Fibroblast of lung (primary cell): ENCODE measurements around the gene BTK. TPM values are rescaled to one million over a fixed set of nuclear protein-coding genes. Genes with fewer than 3 reads are reported as not detected.

Source experiments
- DNase-seq, 2 donors: peaks; one replicate each; pipeline versions ENCODE4 v3.0.0 to v3.0.0-alpha.2; 2010; ENCODE audit warnings: low read depth in 2 of 2
- H2AFZ ChIP-seq: 2 replicates; pipeline ENCODE4 v1.5.1; 2012; ENCODE audit warnings: low read length, control low read depth, inconsistent platforms
- H3K27ac ChIP-seq: 2 replicates; pipeline ENCODE4 v1.5.1; 2011; ENCODE audit warnings: low read length, control low read depth; ENCODE audit not compliant: insufficient read depth
- H3K27me3 ChIP-seq: 2 replicates; pipeline ENCODE4 v1.5.1; 2011; ENCODE audit warnings: mild to moderate bottlenecking, low read length; ENCODE audit not compliant: control insufficient read depth, insufficient read depth
- H3K36me3 ChIP-seq: 2 replicates; pipeline ENCODE4 v1.5.1; 2011; ENCODE audit warnings: low read length; ENCODE audit not compliant: control insufficient read depth, insufficient read depth
- H3K4me1 ChIP-seq: 2 replicates; pipeline ENCODE4 v1.5.1; 2011; ENCODE audit warnings: low read length; ENCODE audit not compliant: control insufficient read depth, insufficient read depth; ENCODE audit errors: extremely low read depth
- H3K4me2 ChIP-seq: 2 replicates; pipeline ENCODE4 v1.5.1; 2011; ENCODE audit warnings: low read length, control low read depth; ENCODE audit not compliant: insufficient read depth; ENCODE audit errors: extremely low read depth
- H3K4me3 ChIP-seq, 4 experiments: fragments of 200-600 bp in 1 of 4; sonication (generic) in 1 of 4; replicated peaks in 1 of 4; 2 replicates each; pipeline ENCODE4 v1.5.1; 2011 to 2016; ENCODE audit warnings: low read length in 4 of 4, low read depth in 3 of 4, mild to moderate bottlenecking in 3 of 4, control low read depth in 2 of 4, inconsistent platforms in 1 of 4, mixed read lengths in 1 of 4; ENCODE audit not compliant: insufficient read depth in 1 of 4; ENCODE audit errors: control extremely low read depth in 1 of 4
- H3K79me2 ChIP-seq: 2 replicates; pipeline ENCODE4 v1.5.1; 2012; ENCODE audit warnings: mild to moderate bottlenecking, low read length, inconsistent platforms; ENCODE audit not compliant: control insufficient read depth, insufficient read depth
- H3K9ac ChIP-seq: 2 replicates; pipeline ENCODE4 v1.5.1; 2011; ENCODE audit warnings: mild to moderate bottlenecking, low read length, control low read depth; ENCODE audit not compliant: insufficient read depth
- H3K9me3 ChIP-seq: 2 replicates; pipeline ENCODE4 v1.5.1; 2012; ENCODE audit warnings: low read depth, low read length; ENCODE audit not compliant: control insufficient read depth, insufficient read depth
- H4K20me1 ChIP-seq: 2 replicates; pipeline ENCODE4 v1.5.1; 2011; ENCODE audit warnings: low read length; ENCODE audit not compliant: control insufficient read depth, insufficient read depth; ENCODE audit errors: extremely low read depth
- EZH2 ChIP-seq: IDR thresholded peaks from 2 replicates; pipeline ENCODE4 v1.5.1; 2012; ENCODE audit warnings: low read length, control low read depth, mild to moderate bottlenecking; ENCODE audit errors: missing control alignments
- polyA plus RNA-seq, 2 donors: library from polyadenylated mRNA; depleted of rRNA in 1 of 2; stranded (reverse) in 1 of 2; unstranded in 1 of 2; fragments of >200 nt; gene quantifications; 2 replicates each; pipeline ENCODE4 v1.2.1, GENCODE V29; 2011 to 2012; ENCODE audit warnings: missing spikeins in 1 of 2
- total RNA-seq: library from RNA; depleted of rRNA; stranded (reverse); fragments of >200 nt; gene quantifications from 2 replicates; pipeline ENCODE4 v1.2.1, GENCODE V29; 2014
- TF ChIP-seq, protein P1 (sequence below), 2 donors: IDR thresholded peaks in 1 of 2; conservative IDR thresholded peaks in 1 of 2; 1 replicate in 1 of 2; 2 replicates in 1 of 2; pipeline ENCODE4 v1.5.1; 2011 to 2012; ENCODE audit warnings: low read length in 2 of 2, control low read depth in 1 of 2, inconsistent platforms in 1 of 2, low read depth in 1 of 2, mild to moderate bottlenecking in 1 of 2

BTK gene
- total and polyA plus RNA-seq, 2 donors (not counting 1 experiment from before 2014, with no cell fraction given): 0.05 TPM; not detected in 1

DNA sequence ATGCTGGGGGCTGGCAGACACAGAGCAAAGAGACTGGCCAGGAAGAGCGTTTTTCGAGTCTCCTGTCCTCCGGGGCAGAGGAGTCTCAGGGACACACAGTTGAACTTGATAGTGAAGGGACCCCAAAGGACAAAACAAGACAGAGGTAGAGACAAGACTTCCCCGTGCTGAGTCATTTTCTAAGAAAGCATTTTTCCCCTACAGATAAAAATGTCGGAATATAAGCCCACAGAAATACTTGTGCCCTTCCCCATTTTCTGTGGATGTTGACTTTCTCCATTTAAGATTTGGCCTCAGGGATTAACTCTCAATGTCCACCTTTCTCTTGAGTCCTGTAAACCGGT lies 523 bp upstream of the BTK start:
- no peak for DNase-seq
- no peaks in the 10 kb centered on the region for H3K36me3 ChIP-seq

DNA sequence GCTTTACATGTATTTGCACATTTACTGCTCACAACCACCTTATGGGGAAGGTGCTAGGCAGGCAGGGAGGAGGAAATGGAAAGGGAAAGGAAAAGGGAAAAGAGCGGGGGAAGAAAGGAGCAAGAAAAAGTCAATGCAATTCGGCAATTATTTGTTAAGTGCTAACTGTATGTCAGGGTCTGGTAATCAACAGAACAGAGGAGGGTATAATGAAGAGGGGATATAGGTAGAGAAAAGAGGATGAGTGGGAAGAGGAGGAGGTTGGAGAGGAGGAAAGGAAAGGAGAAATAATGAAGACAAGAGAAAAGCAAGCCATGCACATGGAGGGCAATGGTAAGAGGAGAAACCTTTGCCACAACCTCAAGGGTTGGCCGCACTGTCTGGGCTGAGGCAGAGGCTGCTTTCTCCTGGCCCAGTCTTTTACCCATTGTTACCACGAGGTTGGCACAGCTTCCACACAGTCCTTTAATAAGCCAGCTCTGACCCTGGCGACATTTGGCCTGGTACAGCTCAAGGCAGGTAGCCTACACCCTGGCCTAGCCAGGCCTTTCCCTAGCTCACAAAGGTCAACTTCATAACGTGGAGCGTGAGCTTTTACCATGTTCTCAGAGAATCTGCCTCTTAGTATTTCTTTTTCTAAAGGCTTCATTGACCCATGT lies 836 bp downstream of the BTK start:
- Histone ChIP-seq H3K4me3 (no peak overlapping the region), H4K20me1 (no peaks in the 10 kb centered on the region), H2AFZ (no peak overlapping the region), H3K27me3 (no peaks in the 10 kb centered on the region), H3K9ac (no peak overlapping the region), H3K27ac (no peak overlapping the region), H3K9me3 (no peaks in the 10 kb centered on the region), H3K4me2 (no peak overlapping the region), H3K4me1 (no peaks in the 10 kb centered on the region), H3K36me3 (no peaks in the 10 kb centered on the region), H3K79me2 (no peaks in the 10 kb centered on the region)
- no peak for TF ChIP-seq EZH2
- TF ChIP-seq, protein P1, sequence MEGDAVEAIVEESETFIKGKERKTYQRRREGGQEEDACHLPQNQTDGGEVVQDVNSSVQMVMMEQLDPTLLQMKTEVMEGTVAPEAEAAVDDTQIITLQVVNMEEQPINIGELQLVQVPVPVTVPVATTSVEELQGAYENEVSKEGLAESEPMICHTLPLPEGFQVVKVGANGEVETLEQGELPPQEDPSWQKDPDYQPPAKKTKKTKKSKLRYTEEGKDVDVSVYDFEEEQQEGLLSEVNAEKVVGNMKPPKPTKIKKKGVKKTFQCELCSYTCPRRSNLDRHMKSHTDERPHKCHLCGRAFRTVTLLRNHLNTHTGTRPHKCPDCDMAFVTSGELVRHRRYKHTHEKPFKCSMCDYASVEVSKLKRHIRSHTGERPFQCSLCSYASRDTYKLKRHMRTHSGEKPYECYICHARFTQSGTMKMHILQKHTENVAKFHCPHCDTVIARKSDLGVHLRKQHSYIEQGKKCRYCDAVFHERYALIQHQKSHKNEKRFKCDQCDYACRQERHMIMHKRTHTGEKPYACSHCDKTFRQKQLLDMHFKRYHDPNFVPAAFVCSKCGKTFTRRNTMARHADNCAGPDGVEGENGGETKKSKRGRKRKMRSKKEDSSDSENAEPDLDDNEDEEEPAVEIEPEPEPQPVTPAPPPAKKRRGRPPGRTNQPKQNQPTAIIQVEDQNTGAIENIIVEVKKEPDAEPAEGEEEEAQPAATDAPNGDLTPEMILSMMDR (conservative IDR thresholded peaks at IDR 0.05 in 1 of 2, IDR thresholded peaks at IDR 0.05 in 1 of 2; ENCODE audit: low read depth in 1 of 2, low read length in 2 of 2): no peak
- no peak for DNase-seq

More for the DNA sequence above, 523 bp upstream of the BTK start:
- H3K4me2 ChIP-seq: no peak overlapping the region
- H3K9ac ChIP-seq: no peak overlapping the region
- H3K27ac ChIP-seq: no peak overlapping the region
- no peaks in the 10 kb centered on the region for H4K20me1 ChIP-seq
- H3K79me2 ChIP-seq: peaks cover 6% of the 10 kb centered on the region
- H3K4me3 ChIP-seq: no peak overlapping the region
- H3K4me1 ChIP-seq: no peaks in the 10 kb centered on the region
- H3K9me3 ChIP-seq: no peaks in the 10 kb centered on the region
- H3K27me3 ChIP-seq: no peaks in the 10 kb centered on the region
- TF ChIP-seq EZH2: no peak
- TF ChIP-seq, protein P1 (conservative IDR thresholded peaks at IDR 0.05 in 1 of 2, IDR thresholded peaks at IDR 0.05 in 1 of 2; ENCODE audit: low read depth in 1 of 2, low read length in 2 of 2): no peak
- H2AFZ ChIP-seq: no peak overlapping the region

DNA sequence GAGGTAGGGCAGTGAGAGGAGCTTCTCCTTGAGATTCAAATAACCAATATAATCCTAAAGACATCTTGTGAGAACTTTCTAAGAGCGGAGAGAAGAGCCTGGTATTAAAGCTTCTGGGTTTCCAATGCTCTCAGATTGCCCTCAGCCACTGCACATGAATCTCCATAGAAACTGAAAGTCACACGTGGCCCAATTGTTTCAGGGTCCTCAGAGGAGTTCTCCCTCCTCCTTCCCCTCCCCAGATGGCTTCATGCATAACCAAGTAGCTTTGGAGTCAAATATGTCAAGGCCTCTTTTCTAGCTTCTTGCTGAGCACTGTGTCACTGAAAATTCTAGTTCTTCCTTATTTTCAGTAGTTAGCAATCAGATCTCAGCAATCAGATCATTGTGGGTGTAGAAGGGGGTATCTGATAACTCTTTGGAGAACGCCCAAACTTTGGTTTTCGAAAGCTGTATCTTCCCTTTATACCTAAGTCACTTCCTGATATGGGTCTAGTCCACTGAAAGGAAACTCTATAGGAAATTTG lies 2.2 kb downstream of the BTK start:
- Histone ChIP-seq H3K9ac (no peak overlapping the region), H3K4me2 (no peak overlapping the region), H2AFZ (no peak overlapping the region)

More for the DNA sequence above, 2.2 kb downstream of the BTK start:
- TF ChIP-seq EZH2: no peak
- TF ChIP-seq, protein P1 (conservative IDR thresholded peaks at IDR 0.05 in 1 of 2, IDR thresholded peaks at IDR 0.05 in 1 of 2; ENCODE audit: low read depth in 1 of 2, low read length in 2 of 2): no peak
- no peaks in the 10 kb centered on the region for H3K27me3 ChIP-seq
- no peak overlapping the region for H3K27ac ChIP-seq
- no peak overlapping the region for H3K4me3 ChIP-seq
- no peaks in the 10 kb centered on the region for H3K4me1 ChIP-seq
- DNase-seq: no peak
- H4K20me1 ChIP-seq: no peaks in the 10 kb centered on the region
- no peaks in the 10 kb centered on the region for H3K9me3 ChIP-seq
- H3K79me2 ChIP-seq: no peaks in the 10 kb centered on the region
- H3K36me3 ChIP-seq: no peaks in the 10 kb centered on the region
